Measurements from ENCODE around the gene CDCA4. TPM values are rescaled to one million over a fixed set of nuclear protein-coding genes. Genes with fewer than 3 reads are reported as not detected.
A peak's percentile ranks its signal among the peaks of the same experiment; 100 is the strongest.

CDCA4 gene
- total RNA-seq (2022) (33.4 and 41.4 TPM in 2 replicates), Bru-seq, nascent RNA (percentile 83 among the genes with signal in this experiment), BruChase-seq, experiment 1, labeled RNA remaining after a 2-hour chase (percentile 93 among the genes with signal in this experiment), BruChase-seq, experiment 2, labeled RNA remaining after a 6-hour chase (percentile 75 among the genes with signal in this experiment)
- long read RNA-seq, transcript CDCA4-201 (2 exons, 2,513 nt) = major isoform, 96 of 106 reads
- long read RNA-seq, partial matches to known transcripts = 0 of 106 reads
- long read RNA-seq, other reads (novel, unspliced or antisense) = 10 of 106 reads

DNA sequence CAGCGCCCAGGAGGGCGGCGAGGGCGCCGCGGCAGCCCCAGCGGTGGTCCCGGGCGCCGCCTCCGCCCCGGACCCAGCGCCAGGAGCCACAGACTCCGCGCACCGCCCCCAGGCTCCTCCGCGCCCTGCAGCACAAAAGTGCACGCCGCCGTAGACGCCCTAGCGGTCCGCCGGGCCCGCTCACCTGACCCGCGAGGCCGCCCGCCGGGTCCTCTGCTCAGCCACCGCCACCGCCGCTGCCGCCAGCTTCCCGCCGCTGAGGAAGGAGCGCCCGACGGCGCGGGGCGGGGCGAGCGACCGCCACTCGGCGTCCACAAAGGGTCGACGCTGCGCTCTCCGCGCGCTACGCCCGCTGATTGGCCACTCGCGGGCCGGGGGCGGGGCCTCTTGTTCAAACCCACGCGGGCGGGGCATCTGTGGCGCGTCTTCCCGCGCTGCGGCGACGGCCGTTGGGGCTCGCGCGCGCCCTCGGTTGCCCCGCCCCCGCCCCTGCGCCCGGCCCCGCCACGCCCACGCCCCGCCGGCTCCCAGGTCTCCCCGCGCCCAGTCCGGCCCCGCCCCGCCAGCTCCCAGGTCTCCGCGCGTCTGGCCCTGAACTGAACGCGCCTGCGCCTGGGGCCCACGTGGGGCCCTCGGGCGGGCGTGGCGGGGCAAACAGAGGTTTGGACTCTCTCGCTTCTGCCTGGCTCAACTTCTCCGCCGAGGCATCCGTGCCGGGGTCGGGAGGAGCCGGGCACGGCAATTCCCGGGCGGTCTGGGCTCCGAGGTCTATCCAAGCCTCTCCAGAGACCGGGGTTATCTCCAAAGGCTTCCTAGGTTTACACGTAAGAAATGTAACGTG lies at the start of gene CDCA4:
TSS of gene CDCA4 (minus strand) at position 269 of the 841 bp plus-strand sequence. CDS start 9,154 bp downstream, outside the sequence.
- TF ChIP-seq, protein P1, sequence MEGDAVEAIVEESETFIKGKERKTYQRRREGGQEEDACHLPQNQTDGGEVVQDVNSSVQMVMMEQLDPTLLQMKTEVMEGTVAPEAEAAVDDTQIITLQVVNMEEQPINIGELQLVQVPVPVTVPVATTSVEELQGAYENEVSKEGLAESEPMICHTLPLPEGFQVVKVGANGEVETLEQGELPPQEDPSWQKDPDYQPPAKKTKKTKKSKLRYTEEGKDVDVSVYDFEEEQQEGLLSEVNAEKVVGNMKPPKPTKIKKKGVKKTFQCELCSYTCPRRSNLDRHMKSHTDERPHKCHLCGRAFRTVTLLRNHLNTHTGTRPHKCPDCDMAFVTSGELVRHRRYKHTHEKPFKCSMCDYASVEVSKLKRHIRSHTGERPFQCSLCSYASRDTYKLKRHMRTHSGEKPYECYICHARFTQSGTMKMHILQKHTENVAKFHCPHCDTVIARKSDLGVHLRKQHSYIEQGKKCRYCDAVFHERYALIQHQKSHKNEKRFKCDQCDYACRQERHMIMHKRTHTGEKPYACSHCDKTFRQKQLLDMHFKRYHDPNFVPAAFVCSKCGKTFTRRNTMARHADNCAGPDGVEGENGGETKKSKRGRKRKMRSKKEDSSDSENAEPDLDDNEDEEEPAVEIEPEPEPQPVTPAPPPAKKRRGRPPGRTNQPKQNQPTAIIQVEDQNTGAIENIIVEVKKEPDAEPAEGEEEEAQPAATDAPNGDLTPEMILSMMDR (IDR thresholded peaks at IDR 0.05; ENCODE audit: insufficient read depth in 1 of 2, low read depth in 1 of 2, low read length in 1 of 2, severe bottlenecking in 1 of 2, unreplicated experiment in 1 of 2) = no peak
- peaks cover 11% of the 10 kb centered on the region for H3K4me1 Mint-ChIP-seq (ENCODE audit: low read depth, unreplicated experiment)
- Histone ChIP-seq H3K27me3 (replicated peaks; ENCODE audit: control insufficient read depth, insufficient read depth, low read length) (no peaks in the 10 kb centered on the region), H3K9me3 (no peaks in the 10 kb centered on the region), H3K36me3 (ENCODE audit: control insufficient read depth, insufficient read depth, low read length) (no peaks in the 10 kb centered on the region), H3K4me3 (ENCODE audit: low read depth, low read length) (peak within 1 kb of the TSS; percentile 71), H3K4me1 (peaks cover 15% of the 10 kb centered on the region)
- intact Hi-C loops (cut with micrococcal nuclease; ENCODE audit: unreplicated experiment) = loop anchor here (1.0 kb wide), 3 partner anchors 24 to 66 kb away; partner anchors contain the start of gene CLBA1
- H3K9me3 Mint-ChIP-seq (ENCODE audit: unreplicated experiment) = no peaks in the 10 kb centered on the region
- CTCF ChIA-PET = interaction anchor here (0.6 to 1.0 kb wide), 6 partner anchors 13 to 127 kb away, joined by 3 to 9 read pairs (median 4); no protein-coding TSS in a partner anchor
- peak within 1 kb of the TSS; percentile 86 for H3K4me3 Mint-ChIP-seq (ENCODE audit: unreplicated experiment)
- no TSS peak for BruUV-seq (replicated peaks)
- H3K27ac Mint-ChIP-seq (ENCODE audit: unreplicated experiment) = peak within 1 kb of the TSS; percentile 87
- POLR2A ChIA-PET = interaction anchor here (0.6 to 1.2 kb wide), 11 partner anchors 10 to 268 kb away, joined by 3 to 15 read pairs (median 4); partner anchors contain the start of genes AHNAK2, CEP170B, CLBA1 and SIVA1
- peak; percentile 93 to 97 for DNase-seq
- H3K36me3 Mint-ChIP-seq (ENCODE audit: insufficient read depth, unreplicated experiment) = peaks cover 36% of the 10 kb centered on the region
- H3K27me3 Mint-ChIP-seq (ENCODE audit: insufficient read depth, unreplicated experiment) = no peaks in the 10 kb centered on the region

DNA sequence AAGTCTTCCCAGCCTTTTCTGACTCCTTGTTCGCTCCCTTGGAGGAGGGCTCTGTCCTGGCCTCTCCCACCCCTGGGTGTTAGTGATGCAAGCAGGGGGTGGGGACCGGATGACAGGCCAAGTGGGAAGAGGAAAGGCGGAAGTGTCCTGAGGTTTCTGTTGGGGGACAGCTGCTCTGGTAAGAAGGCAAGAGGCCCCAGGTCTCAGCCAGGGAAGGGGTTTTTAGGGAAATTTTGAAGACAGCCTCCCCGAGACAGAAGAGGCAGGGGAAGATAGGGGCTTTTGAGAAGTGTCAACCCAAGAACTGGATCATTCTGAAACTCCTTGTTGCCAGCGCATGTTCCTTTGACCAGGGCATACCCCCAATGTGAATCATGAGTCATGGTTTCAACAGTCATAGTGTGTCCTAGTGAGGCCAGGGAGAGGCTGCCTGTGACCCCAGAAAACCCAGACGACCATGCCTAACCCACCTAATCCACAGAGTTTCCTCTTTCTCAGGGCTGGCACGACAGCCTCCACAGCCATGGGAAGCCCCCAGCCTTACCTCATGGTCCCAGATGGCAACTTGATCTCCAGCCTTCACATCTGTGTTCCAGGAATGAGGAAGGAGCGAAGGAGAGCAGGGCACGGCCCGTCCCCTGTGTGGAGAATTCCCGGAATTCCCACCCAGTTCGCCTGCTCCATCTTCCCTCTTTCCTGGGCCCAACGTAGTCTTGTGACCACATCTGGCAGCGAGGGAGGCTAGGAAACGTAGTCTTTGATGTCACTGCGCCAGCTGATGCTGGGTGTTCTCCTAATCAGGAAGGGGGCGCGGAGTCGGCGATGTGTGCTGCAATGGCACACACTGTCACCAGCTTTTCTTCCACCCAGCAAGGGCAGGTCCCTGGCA lies 49.2 kb upstream of the CDCA4 start:
- H3K36me3 Mint-ChIP-seq (ENCODE audit: insufficient read depth, unreplicated experiment) = no peaks in the 10 kb centered on the region
- no peak overlapping the region for H3K4me3 Mint-ChIP-seq (ENCODE audit: unreplicated experiment)
- no peaks in the 10 kb centered on the region for H3K9me3 ChIP-seq
- H3K36me3 ChIP-seq (ENCODE audit: control insufficient read depth, insufficient read depth, low read length) = no peaks in the 10 kb centered on the region
- BruUV-seq (replicated peaks) = no TSS peak
- H3K27me3 ChIP-seq (replicated peaks; ENCODE audit: control insufficient read depth, insufficient read depth, low read length) = no peaks in the 10 kb centered on the region
- ChIA-PET POLR2A (no interaction called here), CTCF (no interaction called here)
- H3K4me3 ChIP-seq (ENCODE audit: low read depth, low read length) = no peak overlapping the region
- no peak for DNase-seq
- TF ChIP-seq, protein P1 (IDR thresholded peaks at IDR 0.05; ENCODE audit: insufficient read depth in 1 of 2, low read depth in 1 of 2, low read length in 1 of 2, severe bottlenecking in 1 of 2, unreplicated experiment in 1 of 2) = no peak
- H3K27ac Mint-ChIP-seq (ENCODE audit: unreplicated experiment) = no peak overlapping the region
- no peaks in the 10 kb centered on the region for H3K9me3 Mint-ChIP-seq (ENCODE audit: unreplicated experiment)
- intact Hi-C loops (cut with micrococcal nuclease; ENCODE audit: unreplicated experiment) = no loop called here
- H3K27me3 Mint-ChIP-seq (ENCODE audit: insufficient read depth, unreplicated experiment) = peaks cover 4% of the 10 kb centered on the region
- H3K4me1 ChIP-seq = peaks cover 7% of the 10 kb centered on the region
- no peaks in the 10 kb centered on the region for H3K4me1 Mint-ChIP-seq (ENCODE audit: low read depth, unreplicated experiment)

DNA sequence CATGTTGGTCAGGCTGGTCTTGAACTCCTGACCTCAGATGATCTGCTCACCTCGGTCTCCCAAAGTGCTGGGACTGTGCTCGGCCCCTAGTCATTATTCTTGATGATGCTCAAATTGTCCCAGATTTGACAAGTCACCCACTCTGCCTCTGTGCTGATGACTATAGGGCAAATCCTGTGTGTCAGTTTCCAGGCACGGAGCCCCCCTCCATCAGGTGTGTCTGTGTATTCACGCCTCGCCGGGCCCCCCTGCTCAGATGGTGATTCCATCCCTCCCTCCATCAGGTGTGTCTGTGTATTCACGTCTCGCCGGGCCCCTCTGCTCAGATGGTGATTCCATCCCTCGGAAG lies 48.6 kb upstream of the CDCA4 start:
- intact Hi-C loops (cut with micrococcal nuclease; ENCODE audit: unreplicated experiment) = no loop called here
- Histone ChIP-seq H3K4me1 (peaks cover 14% of the 10 kb centered on the region), H3K9me3 (no peaks in the 10 kb centered on the region), H3K4me3 (ENCODE audit: low read depth, low read length) (no peak overlapping the region), H3K36me3 (ENCODE audit: control insufficient read depth, insufficient read depth, low read length) (no peaks in the 10 kb centered on the region), H3K27me3 (replicated peaks; ENCODE audit: control insufficient read depth, insufficient read depth, low read length) (no peaks in the 10 kb centered on the region)
- Mint-ChIP-seq H3K27me3 (ENCODE audit: insufficient read depth, unreplicated experiment) (peaks cover 4% of the 10 kb centered on the region), H3K9me3 (ENCODE audit: unreplicated experiment) (no peaks in the 10 kb centered on the region), H3K36me3 (ENCODE audit: insufficient read depth, unreplicated experiment) (no peaks in the 10 kb centered on the region), H3K27ac (ENCODE audit: unreplicated experiment) (no peak overlapping the region), H3K4me3 (ENCODE audit: unreplicated experiment) (no peak overlapping the region), H3K4me1 (ENCODE audit: low read depth, unreplicated experiment) (peaks cover 6% of the 10 kb centered on the region)
- ChIA-PET POLR2A (no interaction called here), CTCF (no interaction called here)
- TF ChIP-seq, protein P1 (IDR thresholded peaks at IDR 0.05; ENCODE audit: insufficient read depth in 1 of 2, low read depth in 1 of 2, low read length in 1 of 2, severe bottlenecking in 1 of 2, unreplicated experiment in 1 of 2) = no peak
- no peak for DNase-seq
- BruUV-seq (replicated peaks) = no TSS peak
